ENCODE measurements around the gene TTLL10.

TTLL10 gene

GRCh38 chr1:1232208-1232795, 58.6 kb downstream of the TTLL10 start, which contains the start of gene B3GALT6:
B3GALT6 (plus strand) TSS chr1:1232237; CDS start chr1:1232279, 42 bp downstream.
- in situ Hi-C loops (cut with MboI; ENCODE audit: low sequenced_read_pairs) = no loop called here

DNA sequence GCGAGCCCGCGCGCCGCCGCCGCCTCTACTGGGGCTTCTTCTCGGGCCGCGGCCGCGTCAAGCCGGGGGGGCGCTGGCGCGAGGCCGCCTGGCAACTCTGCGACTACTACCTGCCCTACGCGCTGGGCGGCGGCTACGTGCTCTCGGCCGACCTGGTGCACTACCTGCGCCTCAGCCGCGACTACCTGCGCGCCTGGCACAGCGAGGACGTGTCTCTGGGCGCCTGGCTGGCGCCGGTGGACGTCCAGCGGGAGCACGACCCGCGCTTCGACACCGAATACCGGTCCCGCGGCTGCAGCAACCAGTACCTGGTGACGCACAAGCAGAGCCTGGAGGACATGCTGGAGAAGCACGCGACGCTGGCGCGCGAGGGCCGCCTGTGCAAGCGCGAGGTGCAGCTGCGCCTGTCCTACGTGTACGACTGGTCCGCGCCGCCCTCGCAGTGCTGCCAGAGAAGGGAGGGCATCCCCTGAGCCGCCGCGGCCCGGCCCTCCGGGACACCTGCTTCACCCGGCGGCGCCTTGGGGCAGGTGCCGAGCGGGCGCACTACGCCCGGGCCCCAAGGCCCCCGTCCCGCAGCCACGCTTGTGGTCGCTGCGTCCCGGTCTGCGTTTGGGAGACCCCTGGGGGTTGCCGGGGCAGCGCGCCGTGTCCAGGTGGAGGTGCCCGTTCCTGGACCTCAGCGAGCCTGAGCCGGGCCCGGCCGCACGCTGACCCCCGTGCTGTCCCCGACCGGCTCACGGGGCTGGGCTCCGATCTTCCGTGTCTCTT, 59.3 kb downstream of the TTLL10 start:
- in situ Hi-C loops (cut with MboI; ENCODE audit: low sequenced_read_pairs) = no loop called here

GRCh38 chr1:1233567-1233892, 59.9 kb downstream of the TTLL10 start:
- in situ Hi-C loops (cut with MboI; ENCODE audit: low sequenced_read_pairs) = no loop called here

DNA sequence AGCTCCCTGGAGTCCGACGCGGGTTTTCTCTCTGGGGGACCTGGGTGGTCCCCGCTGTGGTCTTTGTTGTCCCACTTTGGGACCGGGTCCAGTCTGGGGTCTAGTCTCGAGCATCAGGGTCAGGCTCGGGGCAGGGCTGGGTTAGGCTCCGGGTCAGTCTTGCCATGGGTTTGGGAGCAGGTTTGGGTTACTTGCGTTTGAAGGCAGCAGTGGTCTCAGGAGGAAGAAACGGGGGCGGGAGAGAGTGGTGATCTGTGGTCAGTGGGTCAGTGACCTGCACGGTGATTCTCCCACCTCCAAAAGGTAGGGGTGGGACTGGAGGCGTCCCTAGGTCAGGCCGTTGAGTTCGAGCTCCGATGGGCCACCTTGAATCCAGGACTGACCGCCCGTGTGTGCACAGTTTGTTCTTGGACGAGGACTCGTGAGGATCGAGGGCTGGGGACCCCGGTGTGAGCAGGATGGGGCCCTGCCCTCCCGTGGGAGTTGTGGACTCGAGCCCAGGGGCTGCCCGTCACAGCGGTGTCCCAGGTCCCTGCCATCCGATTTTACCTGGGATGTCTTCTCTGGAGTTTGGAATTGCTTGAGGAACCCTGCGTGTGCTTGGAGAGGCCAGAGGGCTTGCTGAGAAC, 60.6 kb downstream of the TTLL10 start:
- in situ Hi-C loops (cut with MboI; ENCODE audit: low sequenced_read_pairs) = no loop called here

DNA sequence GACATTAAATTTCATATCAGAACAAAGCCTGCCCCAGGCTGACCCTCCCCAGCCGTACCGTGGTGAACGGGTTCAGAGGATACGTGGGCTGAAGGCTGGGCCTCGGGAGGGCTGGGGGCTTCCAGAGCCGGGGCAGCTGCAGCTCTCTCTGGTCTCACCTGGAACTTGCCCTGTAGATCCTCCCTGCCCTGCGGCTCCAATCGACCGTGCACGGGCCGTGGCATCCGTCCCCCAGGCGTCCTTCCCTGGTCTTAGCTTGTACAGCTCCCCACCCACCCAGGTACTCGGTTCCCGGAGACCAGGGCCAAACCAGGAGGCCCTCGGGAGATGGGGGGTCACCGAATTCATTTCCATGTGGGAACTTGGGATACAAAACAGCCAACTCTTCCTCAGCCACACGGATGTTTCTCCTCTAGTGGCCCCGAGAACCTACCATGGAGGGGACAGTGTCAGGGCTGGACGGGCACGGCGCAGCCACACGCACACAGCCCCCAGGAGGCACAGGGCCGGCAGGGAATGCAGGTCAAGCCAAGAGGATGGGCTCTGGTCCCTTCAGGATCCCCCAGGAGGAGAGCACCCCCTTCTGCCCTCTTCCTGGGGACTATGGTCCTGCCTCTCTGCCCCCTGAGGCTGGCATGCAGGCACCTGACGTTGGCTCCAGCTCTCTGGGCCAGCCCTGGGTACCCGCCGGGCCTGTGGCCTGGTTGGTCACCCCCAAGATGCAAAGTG, 61.5 kb downstream of the TTLL10 start:
- in situ Hi-C loops (cut with MboI; ENCODE audit: low sequenced_read_pairs) = no loop called here

GRCh38 chr1:1236176-1236763, 62.6 kb downstream of the TTLL10 start:
- in situ Hi-C loops (cut with MboI; ENCODE audit: low sequenced_read_pairs) = no loop called here

- in situ Hi-C loops (cut with MboI; ENCODE audit: low sequenced_read_pairs) = no loop called here
Measured at GRCh38 chr1:1236945-1237873, 63.5 kb downstream of the TTLL10 start.

DNA sequence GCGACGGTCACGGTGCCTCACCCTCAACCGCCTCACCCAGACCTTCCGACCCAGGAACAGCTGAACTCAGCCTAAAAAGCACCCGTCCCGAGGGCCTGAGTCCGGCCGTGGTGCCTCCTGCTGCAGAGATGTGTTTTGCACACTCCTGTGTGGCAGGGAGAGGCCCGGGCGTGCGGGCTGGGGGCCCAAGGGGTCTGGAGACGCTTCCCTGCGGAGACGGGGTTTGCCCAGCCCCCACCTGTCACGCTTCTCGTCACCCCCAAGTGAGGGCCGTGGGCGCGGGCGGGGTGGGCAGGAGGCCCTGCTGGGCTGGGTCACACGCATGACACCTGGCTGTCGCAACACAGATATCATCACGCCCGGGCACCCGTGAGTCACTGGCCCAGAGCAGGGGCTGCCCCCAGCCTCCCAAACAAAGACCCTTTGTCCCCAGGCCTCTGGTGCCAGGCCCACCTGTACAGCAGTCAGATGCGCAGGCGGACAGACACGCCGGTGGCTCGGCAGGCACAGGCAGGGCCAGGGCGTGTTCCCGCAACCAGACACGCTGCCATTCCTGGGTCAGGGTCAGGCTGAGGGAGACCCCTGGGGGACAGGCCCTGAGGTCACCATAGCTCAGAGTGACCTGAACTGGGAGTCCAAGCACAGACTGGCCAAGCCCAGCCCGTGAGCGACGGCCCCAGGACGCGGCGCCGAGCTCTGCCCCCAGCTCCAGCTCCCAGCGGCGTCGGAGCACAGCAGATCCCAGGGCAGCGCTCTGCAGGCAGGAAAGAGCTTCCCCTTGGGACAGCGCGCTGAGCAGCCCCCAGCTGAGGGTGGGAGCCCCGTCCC, 64.4 kb downstream of the TTLL10 start:
- in situ Hi-C loops (cut with MboI; ENCODE audit: low sequenced_read_pairs) = no loop called here

- in situ Hi-C loops (cut with MboI; ENCODE audit: low sequenced_read_pairs) = no loop called here
Measured at GRCh38 chr1:1238702-1239178, 65.1 kb downstream of the TTLL10 start.

DNA sequence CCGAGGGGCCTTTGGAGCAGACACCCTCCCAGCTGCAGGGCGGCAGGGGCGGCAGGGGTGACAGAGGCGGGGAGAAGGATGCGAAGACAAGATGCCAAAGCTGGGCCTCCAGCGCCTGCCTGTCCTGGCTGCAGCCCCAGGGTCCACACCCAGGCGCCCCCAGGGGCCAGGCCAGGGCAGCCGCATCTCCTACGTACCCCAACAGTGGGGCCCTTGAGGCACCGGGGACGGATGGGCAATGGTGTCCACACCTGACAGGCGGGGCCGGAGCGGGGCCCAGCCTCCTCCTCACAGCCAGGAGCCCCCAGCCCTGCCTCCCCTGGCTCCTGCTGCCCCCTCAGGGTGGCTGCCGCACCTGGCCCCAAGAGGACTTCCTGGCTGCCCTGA, 65.5 kb downstream of the TTLL10 start:
- in situ Hi-C loops (cut with MboI; ENCODE audit: low sequenced_read_pairs) = no loop called here

DNA sequence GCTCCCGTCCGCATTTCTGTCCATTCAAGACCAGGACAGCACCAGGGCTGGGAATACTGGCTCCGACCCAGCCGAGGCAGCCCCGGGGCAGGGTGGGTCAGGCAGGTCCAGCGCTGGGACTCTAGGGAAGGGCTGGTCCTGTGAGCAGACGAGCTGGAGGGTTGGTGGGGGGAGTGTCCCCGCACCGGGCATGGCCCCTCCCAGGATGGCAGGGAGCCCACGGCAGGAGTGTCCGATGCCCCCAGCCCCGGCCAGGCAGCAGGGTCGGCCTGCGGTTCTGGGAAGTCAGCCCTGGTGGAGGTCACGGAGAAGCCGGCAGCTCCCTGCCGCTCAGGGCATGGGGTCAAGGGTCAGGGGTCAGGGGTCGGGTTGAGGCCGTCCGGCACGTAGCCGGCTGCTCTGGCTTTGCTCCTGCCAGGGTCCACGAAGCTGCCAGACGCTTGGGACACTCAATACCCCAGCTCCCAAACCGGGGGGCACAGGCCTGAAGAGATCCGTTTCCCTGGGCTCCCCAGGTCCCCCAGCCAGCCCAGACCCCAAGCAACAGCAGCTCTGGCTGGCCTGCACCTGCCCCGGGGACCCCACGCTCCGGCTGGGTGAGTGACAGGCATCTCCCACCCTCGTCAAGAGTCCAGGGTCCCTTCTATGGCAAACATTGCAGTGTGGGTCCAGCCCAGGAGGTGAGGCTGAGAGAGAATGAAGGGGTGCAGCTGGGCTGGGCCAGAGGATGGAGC, 66.1 kb downstream of the TTLL10 start:
- in situ Hi-C loops (cut with MboI; ENCODE audit: low sequenced_read_pairs) = no loop called here

DNA sequence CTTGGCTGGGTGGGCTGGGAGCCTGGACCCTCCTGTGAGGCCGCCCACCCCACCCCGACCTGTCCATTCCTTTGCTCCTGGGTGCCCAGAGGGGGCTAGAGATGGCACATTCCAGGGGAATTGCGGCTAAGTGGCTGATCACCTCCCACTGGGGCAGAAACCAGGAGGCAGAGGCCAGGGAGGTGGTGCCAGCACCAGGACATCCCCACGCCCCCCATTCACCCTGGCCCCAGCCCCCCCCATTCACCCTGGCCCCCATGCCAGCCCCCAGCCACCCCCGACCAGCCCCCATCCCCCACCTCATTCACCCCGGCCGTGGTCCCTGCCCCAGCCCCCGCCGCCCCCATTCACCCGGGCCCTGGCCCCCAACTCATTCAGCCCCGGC, 66.7 kb downstream of the TTLL10 start:
- in situ Hi-C loops (cut with MboI; ENCODE audit: low sequenced_read_pairs) = no loop called here

GRCh38 chr1:1240822-1241587, 67.3 kb downstream of the TTLL10 start:
- in situ Hi-C loops (cut with MboI; ENCODE audit: low sequenced_read_pairs) = no loop called here

DNA sequence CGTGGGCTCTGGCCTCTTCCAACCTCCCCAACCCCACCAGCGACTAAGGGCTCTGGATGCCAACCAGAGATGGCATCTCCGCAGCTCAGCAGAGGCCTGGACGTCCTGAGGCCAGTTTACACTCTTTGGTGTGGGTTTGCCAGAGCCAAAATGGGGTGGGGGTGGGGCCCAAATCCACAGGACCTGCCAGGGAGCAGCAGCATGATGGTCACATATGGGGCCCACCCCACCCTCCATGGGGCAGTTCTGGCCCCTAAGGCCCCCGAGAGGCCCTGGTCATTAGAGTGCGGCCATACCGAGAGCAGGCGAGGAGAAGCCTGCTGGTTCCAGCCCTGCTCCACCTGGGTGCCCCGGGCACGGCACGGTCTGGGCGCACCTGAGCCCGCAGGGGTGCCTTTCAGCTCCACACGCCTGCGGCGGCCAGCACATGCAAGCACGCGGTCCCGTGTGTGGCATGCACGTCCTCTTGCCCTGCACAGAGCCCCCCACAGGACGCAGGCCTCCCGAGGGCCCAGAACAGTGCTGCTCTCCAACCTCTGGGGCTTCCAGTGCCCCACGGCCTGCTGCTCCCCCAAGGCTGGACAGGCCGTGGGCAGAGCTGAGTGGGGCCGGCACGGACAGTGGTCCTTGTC, 68.0 kb downstream of the TTLL10 start:
- in situ Hi-C loops (cut with MboI; ENCODE audit: low sequenced_read_pairs) = no loop called here

GRCh38 chr1:1242461-1243265, 69.0 kb downstream of the TTLL10 start:
- in situ Hi-C loops (cut with MboI; ENCODE audit: low sequenced_read_pairs) = no loop called here

- in situ Hi-C loops (cut with MboI; ENCODE audit: low sequenced_read_pairs) = no loop called here
Measured at GRCh38 chr1:1243266-1243660, 69.6 kb downstream of the TTLL10 start.

- in situ Hi-C loops (cut with MboI; ENCODE audit: low sequenced_read_pairs) = no loop called here
Measured at GRCh38 chr1:1243807-1244191, 70.1 kb downstream of the TTLL10 start.

All from HL-60/S4 (cell line).